Lower lobe of right lung (tissue), 2 donors: ENCODE measurements around the gene ANKRD45. TPM values are rescaled to one million over a fixed set of nuclear protein-coding genes. Genes with fewer than 3 reads are reported as not detected.
"Not testable (repeated sequence)": the region's sequence is repeated elsewhere in the genome, so short reads cannot be mapped to it uniquely, and the experiment has no call there.

Source experiments
- ATAC-seq, 2 donors: fragments of 200-7000 bp; cut with Tn5 transposase; one replicate each; pipeline ENCODE4 v1.9.1; 2020 to 2022; ENCODE audit warnings: mild to moderate bottlenecking in 2 of 2, moderate library complexity in 2 of 2
- DNase-seq: peaks from one replicate; pipeline ENCODE4 v3.0.0-alpha.2; 2020
- H3K27ac ChIP-seq: fragments of 200-600 bp; one replicate; pipeline ENCODE4 v1.8.0; 2022
- H3K27me3 ChIP-seq: fragments of 200-600 bp; one replicate; pipeline ENCODE4 v1.8.0; 2022; ENCODE audit warnings: low read depth
- H3K36me3 ChIP-seq: fragments of 200-600 bp; one replicate; pipeline ENCODE4 v1.8.0; 2022; ENCODE audit warnings: mild to moderate bottlenecking
- H3K4me1 ChIP-seq: fragments of 200-600 bp; one replicate; pipeline ENCODE4 v1.8.0; 2022
- H3K4me3 ChIP-seq: fragments of 200-600 bp; one replicate; pipeline ENCODE4 v1.8.0; 2022; ENCODE audit warnings: mild to moderate bottlenecking
- H3K9me3 ChIP-seq: fragments of 200-600 bp; one replicate; pipeline ENCODE4 v1.8.0; 2022
- CTCF ChIP-seq: fragments of 200-600 bp; IDR thresholded peaks from one replicate; pipeline ENCODE4 v1.8.0; 2022; ENCODE audit warnings: antibody characterized with exemption, mild to moderate bottlenecking
- intact Hi-C: fragments of 100-400 bp; cut with DNase I; formaldehyde crosslinking; loops from one replicate; pipeline ENCODE4 v1.11.0; 2022
- total RNA-seq: library from RNA; stranded (reverse); fragmentation: NEBNext Ultra II Directional; extraction: Animal tissue kit (Norgen Biotek cat#: 25700); gene quantifications from one replicate; pipeline ENCODE4 v1.2.1, GENCODE V29; 2021
- donor health status: DM: no; HTN: yes; CAD: no; lungs with severe emphysema.

The ANKRD45 gene
- total RNA-seq, 1 donor from 2014 or later = 4.2 TPM

DNA sequence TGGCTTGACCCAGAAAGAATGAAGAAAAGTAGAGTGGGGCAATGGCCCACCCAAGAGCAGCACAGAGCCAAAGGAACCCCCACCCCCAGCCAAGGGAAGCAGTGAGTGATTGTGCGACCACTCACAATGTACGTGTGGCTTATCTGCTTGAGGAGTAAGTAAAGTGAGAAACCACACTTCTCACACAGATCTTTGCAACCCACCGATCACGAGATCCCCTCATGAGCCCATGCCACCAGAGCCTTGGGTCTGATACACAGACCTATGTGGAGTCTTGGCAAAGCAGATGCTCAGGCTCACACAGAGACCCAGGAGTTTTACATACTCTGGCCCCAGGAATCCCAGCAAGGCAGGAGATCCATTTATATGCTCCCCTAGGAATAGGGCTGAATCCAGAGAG is 52.8 kb downstream of the ANKRD45 start:
- DNase-seq = no peak
- no peak overlapping the region for H3K4me3 ChIP-seq
- intact Hi-C loops = no loop called here
- ATAC-seq = no peak
- peaks cover 27% of the 10 kb centered on the region for H3K9me3 ChIP-seq
- H3K27ac ChIP-seq = no peak overlapping the region
- H3K36me3 ChIP-seq = no peaks in the 10 kb centered on the region
- no peaks in the 10 kb centered on the region for H3K4me1 ChIP-seq
- no peak for TF ChIP-seq CTCF
- H3K27me3 ChIP-seq = no peaks in the 10 kb centered on the region

- H3K9me3 ChIP-seq, H3K4me3 ChIP-seq, ATAC-seq, H3K27me3 ChIP-seq, H3K27ac ChIP-seq, DNase-seq, intact Hi-C loops, H3K36me3 ChIP-seq, H3K4me1 ChIP-seq: not testable (repeated sequence)
Measured at GRCh38 chr1:173613086-173613485, 56.6 kb downstream of the ANKRD45 start.

DNA sequence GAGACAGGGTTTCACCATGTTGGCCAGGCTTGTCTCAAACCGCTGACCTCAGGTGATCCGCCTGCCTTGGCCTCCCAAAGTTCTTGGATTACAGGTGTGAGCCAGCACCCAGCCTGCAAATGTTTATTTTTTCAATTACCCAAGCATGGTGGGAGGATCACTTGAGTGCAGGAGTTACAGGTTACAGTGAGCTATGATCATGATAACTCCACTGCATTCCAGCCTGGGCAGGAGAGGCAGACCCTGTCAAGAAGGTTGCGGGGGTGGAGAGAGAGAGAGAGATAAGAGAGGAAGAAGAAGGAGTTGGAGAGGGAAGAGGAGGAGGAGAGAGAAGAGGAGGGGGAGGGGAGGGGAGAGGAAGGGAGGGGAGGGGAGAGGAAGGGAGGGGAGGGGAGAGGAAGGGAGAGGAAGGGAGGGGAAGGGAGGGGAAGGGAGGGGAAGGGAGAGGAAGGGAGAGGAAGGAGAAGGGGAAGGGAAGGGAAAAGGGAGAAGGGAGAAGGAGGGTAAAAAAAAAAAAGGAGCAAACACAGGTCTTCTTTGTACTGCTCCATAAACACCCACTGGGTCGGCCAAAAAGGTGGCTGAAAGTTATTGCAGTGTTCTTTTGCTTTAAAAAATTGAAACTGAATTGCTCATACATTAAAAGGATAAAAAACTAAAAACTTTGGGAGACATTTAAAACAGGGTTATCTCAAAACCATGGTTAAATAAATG is 61.0 kb downstream of the ANKRD45 start:
- no peak for TF ChIP-seq CTCF
- no peak overlapping the region for H3K27ac ChIP-seq
- no peak for DNase-seq
- H3K9me3 ChIP-seq = no peaks in the 10 kb centered on the region
- H3K27me3 ChIP-seq = no peaks in the 10 kb centered on the region
- peaks cover 1% of the 10 kb centered on the region for H3K4me1 ChIP-seq
- no peak overlapping the region for H3K4me3 ChIP-seq
- no peak for ATAC-seq
- intact Hi-C loops = no loop called here
- no peaks in the 10 kb centered on the region for H3K36me3 ChIP-seq

GRCh38 chr1:173603056-173603591 is 66.5 kb downstream of the ANKRD45 start, which contains the start of gene SLC9C2:
TSS of gene SLC9C2 (minus strand) at chr1:173603072. CDS start at chr1:173601776, 1,296 bp downstream.
- H3K27ac ChIP-seq = peak within 1 kb of the TSS; percentile 78
- no peaks in the 10 kb centered on the region for H3K36me3 ChIP-seq
- intact Hi-C loops = no loop called here
- peaks cover 3% of the 10 kb centered on the region for H3K4me1 ChIP-seq
- DNase-seq (no peak), ATAC-seq (peak; percentile 85 to 93)
- no peak for TF ChIP-seq CTCF
- H3K27me3 ChIP-seq = no peaks in the 10 kb centered on the region
- peak within 1 kb of the TSS; percentile 43 for H3K4me3 ChIP-seq
- H3K9me3 ChIP-seq = no peaks in the 10 kb centered on the region

GRCh38 chr1:173601588-173601987 is 68.1 kb downstream of the ANKRD45 start:
- ATAC-seq (no peak), DNase-seq (no peak)
- no peak for TF ChIP-seq CTCF
- Histone ChIP-seq H3K4me1 (peaks cover 3% of the 10 kb centered on the region), H3K36me3 (no peaks in the 10 kb centered on the region), H3K27ac (no peak overlapping the region), H3K4me3 (no peak overlapping the region), H3K9me3 (no peaks in the 10 kb centered on the region), H3K27me3 (no peaks in the 10 kb centered on the region)
- intact Hi-C loops = no loop called here

DNA sequence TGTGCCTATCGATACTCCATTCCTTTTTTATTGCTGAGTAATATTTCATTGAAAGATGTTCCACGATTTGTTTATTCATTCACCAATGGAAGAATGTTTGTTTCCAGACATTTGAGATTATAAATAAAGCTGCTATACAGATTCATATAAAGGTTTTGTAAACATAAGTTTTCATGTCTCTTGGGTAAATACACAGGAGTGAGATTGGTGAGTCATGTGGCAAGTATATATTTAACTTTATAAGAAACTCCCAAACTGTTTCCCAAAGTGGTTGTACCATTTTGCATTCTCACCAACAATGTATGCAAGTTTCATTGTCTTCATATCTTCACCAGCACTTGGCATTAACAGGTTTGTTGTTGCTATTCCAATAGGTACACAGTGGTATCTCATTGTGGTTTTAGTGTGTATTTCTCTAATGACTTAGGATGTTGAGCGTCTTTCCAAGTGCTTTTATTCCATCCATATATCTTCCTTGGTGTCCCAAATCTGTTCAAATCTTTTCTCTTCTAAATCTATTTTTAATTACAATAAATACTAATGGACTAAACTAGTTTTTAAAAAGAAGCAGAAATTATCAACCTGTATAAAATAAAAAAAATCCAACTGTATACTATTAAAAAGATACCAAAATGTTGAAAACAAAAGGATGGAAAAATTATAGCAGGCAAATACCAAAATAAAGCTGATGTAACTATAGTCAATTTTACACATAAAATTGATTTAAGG is 73.4 kb downstream of the ANKRD45 start:
- Histone ChIP-seq H3K9me3 (peaks cover 3% of the 10 kb centered on the region), H3K36me3 (no peaks in the 10 kb centered on the region), H3K4me3 (no peak overlapping the region), H3K4me1 (no peaks in the 10 kb centered on the region), H3K27me3 (no peaks in the 10 kb centered on the region), H3K27ac (no peak overlapping the region)
- ATAC-seq = no peak
- no peak for TF ChIP-seq CTCF
- no peak for DNase-seq
- intact Hi-C loops = no loop called here

- H3K27ac ChIP-seq, ATAC-seq, H3K4me1 ChIP-seq, H3K9me3 ChIP-seq, H3K36me3 ChIP-seq, DNase-seq, intact Hi-C loops, H3K27me3 ChIP-seq, H3K4me3 ChIP-seq: not testable (repeated sequence)
Measured at GRCh38 chr1:173591138-173591537, 78.5 kb downstream of the ANKRD45 start.
